AG09319 (cell line): ENCODE measurements around the gene TMEM125.

ENCODE experiments used
- DNase-seq: peaks from one replicate; pipeline ENCODE4 v3.0.0-alpha.2; 2010; ENCODE audit warnings: low read depth; ENCODE audit errors: extremely low read depth
- TF ChIP-seq, protein P1 (sequence below): IDR thresholded peaks from 2 replicates; pipeline ENCODE4 v1.5.1; 2011; ENCODE audit warnings: low read depth, mild to moderate bottlenecking, inconsistent platforms, low read length, moderate library complexity

The TMEM125 gene

GRCh38 chr1:43270421-43271095 is 775 bp downstream of the TMEM125 start:
- TF ChIP-seq, protein P1, sequence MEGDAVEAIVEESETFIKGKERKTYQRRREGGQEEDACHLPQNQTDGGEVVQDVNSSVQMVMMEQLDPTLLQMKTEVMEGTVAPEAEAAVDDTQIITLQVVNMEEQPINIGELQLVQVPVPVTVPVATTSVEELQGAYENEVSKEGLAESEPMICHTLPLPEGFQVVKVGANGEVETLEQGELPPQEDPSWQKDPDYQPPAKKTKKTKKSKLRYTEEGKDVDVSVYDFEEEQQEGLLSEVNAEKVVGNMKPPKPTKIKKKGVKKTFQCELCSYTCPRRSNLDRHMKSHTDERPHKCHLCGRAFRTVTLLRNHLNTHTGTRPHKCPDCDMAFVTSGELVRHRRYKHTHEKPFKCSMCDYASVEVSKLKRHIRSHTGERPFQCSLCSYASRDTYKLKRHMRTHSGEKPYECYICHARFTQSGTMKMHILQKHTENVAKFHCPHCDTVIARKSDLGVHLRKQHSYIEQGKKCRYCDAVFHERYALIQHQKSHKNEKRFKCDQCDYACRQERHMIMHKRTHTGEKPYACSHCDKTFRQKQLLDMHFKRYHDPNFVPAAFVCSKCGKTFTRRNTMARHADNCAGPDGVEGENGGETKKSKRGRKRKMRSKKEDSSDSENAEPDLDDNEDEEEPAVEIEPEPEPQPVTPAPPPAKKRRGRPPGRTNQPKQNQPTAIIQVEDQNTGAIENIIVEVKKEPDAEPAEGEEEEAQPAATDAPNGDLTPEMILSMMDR = no peak
- no peak for DNase-seq

- no peak for DNase-seq
- TF ChIP-seq, protein P1 = no peak
These were observed 1.7 kb downstream of the TMEM125 start for GRCh38 chr1:43271186-43272118.

DNA sequence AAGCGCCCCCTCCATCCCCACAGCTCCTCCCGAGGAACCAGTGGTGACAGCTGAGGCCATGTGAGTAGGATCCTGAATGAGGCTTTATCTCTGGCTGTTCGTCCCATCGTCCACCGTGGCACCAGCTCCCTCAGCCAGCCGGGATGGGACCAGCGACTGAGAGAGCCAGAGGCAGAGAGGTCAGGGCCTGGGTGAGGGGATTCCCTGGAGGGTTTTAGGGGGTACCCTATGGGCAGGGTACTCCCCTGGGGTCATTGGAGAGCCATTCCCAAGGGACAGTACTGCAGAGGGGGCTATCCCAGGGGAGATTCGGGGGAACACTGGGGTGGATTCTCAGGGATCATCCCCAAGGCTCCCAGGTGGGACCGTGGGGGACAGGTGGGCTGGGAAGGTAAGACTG is 2.4 kb downstream of the TMEM125 start:
- no peak for DNase-seq
- TF ChIP-seq, protein P1 = no peak

GRCh38 chr1:43272576-43273571 is 3.1 kb downstream of the TMEM125 start:
- TF ChIP-seq, protein P1 = no peak
- DNase-seq = no peak

DNA sequence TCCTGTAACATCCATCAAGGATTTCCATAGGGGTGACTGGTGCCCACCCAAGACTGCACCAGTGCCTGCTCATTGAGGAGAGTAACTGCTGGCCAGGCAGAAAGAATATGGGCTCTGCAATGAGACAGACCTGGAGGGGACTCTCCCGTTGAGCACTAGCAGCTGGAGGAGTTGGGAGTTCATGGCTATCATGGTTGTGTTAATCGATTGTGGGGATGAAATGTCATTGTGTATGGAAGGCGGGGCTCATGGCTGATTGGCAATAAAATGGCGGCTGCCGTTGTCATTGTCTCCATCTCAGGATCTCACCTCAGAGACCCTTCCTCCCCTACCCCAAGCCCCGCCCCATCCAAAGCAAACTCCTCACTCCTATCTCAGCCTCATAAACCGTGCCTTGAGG is 3.9 kb downstream of the TMEM125 start:
- no peak for DNase-seq
- TF ChIP-seq, protein P1 = no peak

DNA sequence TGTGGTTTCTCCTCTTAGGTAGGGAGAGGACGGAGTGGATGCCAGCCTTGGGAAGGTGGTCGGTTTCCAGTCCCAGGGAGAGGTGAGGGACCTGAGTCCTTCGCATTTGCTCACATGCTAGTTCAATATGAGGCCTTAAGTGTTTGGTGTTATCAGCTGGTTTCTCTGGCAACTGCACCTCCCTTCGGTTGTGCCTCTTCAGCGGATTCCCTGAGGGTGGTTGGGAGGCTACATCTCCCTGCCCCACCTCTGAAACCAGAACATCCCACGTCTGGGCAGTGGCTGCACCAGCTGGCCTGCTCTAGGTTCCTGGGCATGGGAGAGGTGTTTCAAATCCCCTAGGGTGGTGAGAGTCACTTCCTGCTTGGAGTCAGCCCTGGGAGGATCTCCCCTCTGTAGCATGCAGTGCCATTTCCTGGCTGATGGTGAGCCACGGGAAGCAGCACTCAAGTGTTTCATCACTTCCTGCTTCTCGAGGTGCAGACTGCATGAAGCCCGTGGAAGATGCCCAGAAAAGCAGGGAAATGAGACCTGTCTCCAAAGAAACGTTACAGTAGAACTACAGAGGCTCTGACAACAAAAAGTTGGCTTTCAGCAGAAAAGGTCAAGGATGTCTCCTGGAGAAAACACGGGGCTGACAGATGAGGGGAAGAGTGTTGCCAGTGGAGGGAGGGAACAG is 4.5 kb downstream of the TMEM125 start:
- TF ChIP-seq, protein P1 = no peak
- DNase-seq = no peak
